NOMO-1 treated with DMSO at 0.1 percent for 48 hours (cell line): ENCODE data around the gene CACNA2D2.

Experiments
- DNase-seq: peaks from one replicate; lab custom pipeline; 2025; ENCODE audit not compliant: unreplicated experiment; lab: John Stamatoyannopoulos, UW

Gene CACNA2D2

DNA sequence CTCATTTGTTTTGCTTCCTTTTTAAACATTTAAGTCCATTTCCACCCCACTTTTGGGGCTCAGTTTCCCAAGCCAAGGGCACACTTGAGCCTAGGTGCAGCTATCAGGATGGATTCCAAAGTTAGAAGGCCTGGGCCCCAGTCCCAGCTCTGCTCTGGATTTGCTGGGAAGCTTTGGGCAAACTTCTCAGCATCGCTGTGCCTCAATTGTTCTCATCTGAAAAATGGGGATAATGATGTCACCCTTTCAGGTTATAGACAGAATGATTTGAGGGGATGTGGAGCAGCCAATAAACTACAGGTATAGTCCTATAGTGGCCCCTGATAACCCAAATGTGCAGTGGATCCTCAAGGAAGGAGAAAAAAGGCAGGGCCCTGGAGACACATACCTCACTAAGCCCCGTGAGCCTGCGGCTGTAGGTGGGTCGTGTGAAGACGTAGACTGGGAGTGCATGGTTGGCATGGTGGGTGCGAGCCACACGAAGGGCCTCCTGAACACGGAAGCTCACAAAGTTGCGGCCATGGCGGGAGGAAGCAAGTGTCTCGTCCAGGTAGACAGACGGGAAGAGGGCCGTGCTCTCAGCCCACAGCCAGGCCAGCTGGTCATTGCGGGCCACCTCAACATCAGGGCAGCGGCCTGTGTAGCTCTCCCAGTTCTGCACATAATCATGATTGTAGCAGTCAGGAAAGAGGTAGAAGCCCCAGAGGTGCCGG is 184.1 kb downstream of the CACNA2D2 start:
- no peak for DNase-seq

DNA sequence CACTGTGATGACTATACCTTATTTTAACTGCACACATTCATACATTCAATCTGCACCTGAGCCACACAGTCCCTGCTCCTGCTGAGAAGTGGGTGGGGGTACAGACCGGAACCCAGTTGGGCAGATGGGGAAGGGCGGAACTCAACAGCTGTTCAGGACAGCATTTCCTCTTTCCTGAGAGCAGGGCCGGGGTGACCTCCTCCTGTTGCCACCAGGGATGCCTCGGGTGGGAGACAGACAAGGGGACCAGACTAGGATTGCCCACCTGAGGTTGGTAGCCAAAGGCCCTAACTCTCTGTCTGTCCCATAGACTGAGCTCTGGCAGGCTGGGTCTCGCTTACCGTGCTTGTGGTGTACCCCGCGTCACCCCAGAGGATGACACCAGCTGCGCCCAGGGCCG is 184.8 kb downstream of the CACNA2D2 start:
- no peak for DNase-seq

DNA sequence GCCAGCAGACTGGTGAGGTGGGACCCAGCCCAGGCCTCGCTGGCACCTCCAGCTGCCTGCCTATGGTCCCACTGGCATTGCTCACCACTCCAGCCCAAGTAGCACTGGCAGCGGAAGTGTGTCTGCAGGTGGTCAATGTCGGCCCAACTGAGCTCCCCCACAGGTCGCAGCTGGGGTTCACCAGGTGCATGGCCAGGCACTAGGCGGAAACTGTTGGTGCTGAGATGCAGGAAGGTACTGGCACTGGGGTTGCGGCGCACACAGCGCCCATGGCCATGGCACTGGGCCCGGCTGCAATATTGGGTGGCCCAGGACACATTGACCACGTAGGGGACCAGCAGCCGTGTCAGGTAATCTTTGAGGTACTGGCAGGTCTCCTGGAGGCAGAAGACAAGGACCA is 185.3 kb downstream of the CACNA2D2 start:
- DNase-seq = no peak

DNA sequence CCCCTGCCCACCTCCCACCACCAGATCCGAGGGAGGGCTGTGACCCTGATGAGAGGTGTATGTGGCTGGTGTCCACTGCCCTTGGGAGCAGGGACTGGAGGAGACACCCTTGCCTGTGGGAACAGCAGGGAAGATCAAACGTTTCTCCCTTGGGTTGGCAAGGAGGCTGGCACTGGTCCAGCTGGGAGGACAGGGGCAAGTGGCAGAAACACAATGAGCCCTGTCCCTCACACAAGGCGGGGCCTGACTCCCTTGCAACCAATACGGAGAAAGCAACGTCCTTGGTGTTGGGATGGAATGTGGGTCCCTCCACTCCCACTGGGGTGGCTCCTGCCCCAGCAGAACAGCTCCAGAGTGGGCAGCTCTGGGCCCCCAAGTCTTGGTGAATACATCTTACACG is 186.1 kb downstream of the CACNA2D2 start:
- DNase-seq = no peak

DNA sequence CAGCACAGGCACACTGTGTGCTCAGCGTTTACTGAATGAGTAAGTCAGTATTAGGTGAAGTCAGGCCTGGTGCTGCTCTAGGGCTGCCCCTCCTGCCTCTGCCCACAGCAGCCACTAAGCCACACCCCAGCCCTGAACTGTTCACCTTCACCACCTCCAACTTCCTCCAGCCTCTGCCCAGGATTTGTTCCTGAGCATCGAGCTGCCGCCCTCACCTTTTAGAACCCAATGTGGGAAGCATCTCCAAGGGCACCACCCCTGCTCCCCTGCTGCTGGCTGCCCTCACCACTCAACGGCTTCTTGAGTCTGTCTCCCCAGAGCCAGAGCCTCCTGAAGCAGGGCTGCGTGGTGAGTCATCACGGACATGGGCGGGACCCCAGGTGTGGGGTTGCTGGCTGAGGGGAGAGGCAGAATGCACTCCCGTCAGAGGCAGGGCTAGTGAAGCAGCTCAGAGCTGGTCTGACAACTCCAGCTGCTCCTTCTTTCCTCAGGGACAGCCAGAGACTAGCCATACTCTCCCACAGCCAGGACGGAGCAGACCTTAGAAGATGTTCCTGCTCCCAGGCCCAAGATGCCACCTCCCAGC is 186.7 kb downstream of the CACNA2D2 start:
- DNase-seq = no peak

DNA sequence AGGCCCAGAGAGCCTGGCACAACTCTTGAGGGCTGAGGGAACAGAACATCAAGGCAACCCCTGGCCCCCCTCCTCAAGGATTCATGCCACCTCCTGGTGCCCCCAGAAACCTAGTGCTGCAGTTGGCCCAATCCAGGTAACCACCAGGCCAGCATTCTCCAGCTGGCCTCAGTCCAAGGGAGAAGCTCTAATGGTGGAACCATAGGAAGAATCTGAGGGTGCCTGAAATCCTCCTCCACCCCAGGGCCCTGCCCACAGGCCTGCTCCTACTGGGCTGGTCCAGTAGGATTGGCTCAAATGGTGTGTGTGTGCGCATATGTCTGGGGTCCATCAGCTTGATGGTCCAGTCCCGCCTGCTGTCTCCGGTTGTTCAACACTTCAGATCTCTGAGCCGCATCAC is 188.6 kb downstream of the CACNA2D2 start:
- no peak for DNase-seq

DNA sequence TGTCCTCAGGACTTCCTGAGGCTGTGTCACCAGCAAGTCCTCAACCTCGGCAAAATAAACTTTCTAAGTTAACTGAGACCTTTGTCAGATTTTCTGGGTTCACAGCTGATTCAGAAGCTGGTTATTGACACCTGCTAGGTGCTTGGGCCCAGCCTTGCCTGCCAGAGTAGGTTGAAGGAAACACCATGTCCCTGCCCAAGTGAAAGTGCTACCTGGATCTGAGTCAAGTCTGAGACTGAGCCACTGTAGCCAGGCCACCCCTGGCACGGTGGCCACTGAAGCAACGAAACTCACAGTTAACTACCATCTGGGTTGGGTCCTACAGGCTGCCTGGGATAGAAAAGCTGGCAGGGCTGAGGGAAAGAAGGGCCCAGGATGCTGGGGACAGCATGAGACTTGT is 189.1 kb downstream of the CACNA2D2 start:
- DNase-seq = no peak
